Uterus (tissue), 2 donors: Measurements from ENCODE around the gene DLST.

Experiments used
- CTCF ChIP-seq, 4 experiments: fragments of 200-600 bp in 2 of 4; fragments of 450-650 bp in 2 of 4; sonication (generic) in 2 of 4; IDR thresholded peaks; one replicate each; pipeline ENCODE4 v1.5.1; 2016 to 2019; ENCODE audit warnings: antibody characterized with exemption in 4 of 4, mild to moderate bottlenecking in 2 of 4, moderate library complexity in 1 of 4
- POLR2A ChIP-seq, 2 donors: fragments of 450-650 bp; IDR thresholded peaks; one replicate each; pipeline ENCODE4 v1.6.1; 2016; ENCODE audit warnings: antibody characterized with exemption in 2 of 2, mild to moderate bottlenecking in 1 of 2, moderate library complexity in 1 of 2

GRCh38 chr14:74911704-74912103 lies 30.0 kb downstream of the DLST start:
- no peak for TF ChIP-seq CTCF (IDR thresholded peaks at IDR 0.05)
- no peak for TF ChIP-seq POLR2A (IDR thresholded peaks at IDR 0.05)
